Breast epithelium (tissue), 4 donors: ENCODE results near the gene MPPED1. TPM values are rescaled to one million over a fixed set of nuclear protein-coding genes. Genes with fewer than 3 reads are reported as not detected.

ENCODE experiments used
- DNase-seq, 2 donors: peaks; one replicate each; pipeline ENCODE4 v3.0.0-alpha.2; 2019; ENCODE audit warnings: low spot score in 2 of 2
- H3K27ac ChIP-seq, 2 donors: fragments of 200-600 bp; sonication (generic) in 1 of 2; one replicate each; pipeline ENCODE4 v1.5.1; 2016 to 2019; ENCODE audit warnings: mild to moderate bottlenecking in 1 of 2
- H3K27me3 ChIP-seq, 2 donors: fragments of 200-600 bp; sonication (generic) in 1 of 2; one replicate each; pipeline versions ENCODE4 v1.5.1 to v1.6.0; 2017 to 2019; ENCODE audit warnings: control low read depth in 1 of 2, mild to moderate bottlenecking in 1 of 2
- H3K36me3 ChIP-seq: fragments of 200-600 bp; one replicate; pipeline ENCODE4 v1.5.1; 2019
- H3K4me1 ChIP-seq, 2 donors: fragments of 200-600 bp; sonication (generic); one replicate each; pipeline ENCODE4 v1.5.1; 2016 to 2019; ENCODE audit warnings: control low read depth in 1 of 2
- H3K4me3 ChIP-seq, 3 donors: fragments of 200-600 bp; sonication (generic); 1 replicate in 2 of 3; 2 replicates in 1 of 3; pipeline ENCODE4 v1.5.1; 2016 to 2019; ENCODE audit warnings: mild to moderate bottlenecking in 3 of 3, moderate library complexity in 2 of 3
- H3K9me3 ChIP-seq, 2 donors: fragments of 200-600 bp; sonication (generic) in 1 of 2; one replicate each; pipeline ENCODE4 v1.5.1; 2016 to 2019; ENCODE audit warnings: control low read depth in 1 of 2
- CTCF ChIP-seq, 3 donors: fragments of 450-650 bp; IDR thresholded peaks; one replicate each; pipeline ENCODE4 v1.5.1; 2016 to 2017; ENCODE audit warnings: antibody characterized with exemption in 3 of 3, mild to moderate bottlenecking in 3 of 3, moderate library complexity in 3 of 3
- POLR2A ChIP-seq: fragments of 450-650 bp; IDR thresholded peaks from one replicate; pipeline ENCODE4 v1.6.1; 2016; ENCODE audit warnings: antibody characterized with exemption, mild to moderate bottlenecking, moderate library complexity
- POLR2AphosphoS5 ChIP-seq, 3 donors: sonication (generic); formaldehyde crosslinking; IDR thresholded peaks; one replicate each; pipeline ENCODE4 v1.6.1; 2017; ENCODE audit warnings: antibody characterized with exemption in 3 of 3
- intact Hi-C: fragments of 100-400 bp; cut with DNase I; formaldehyde crosslinking; loops from one replicate; pipeline ENCODE4 v1.15.1; 2023; ENCODE audit warnings: low total_unique reads
- total RNA-seq, 3 donors: library from RNA; depleted of rRNA; stranded (reverse); fragments of >200 nt; gene quantifications; one replicate each; pipeline ENCODE4 v1.1.0, GENCODE V29; 2016

MPPED1 gene
- total RNA-seq, 3 donors from 2014 or later, result 0.29 TPM; not detected in 2

DNA sequence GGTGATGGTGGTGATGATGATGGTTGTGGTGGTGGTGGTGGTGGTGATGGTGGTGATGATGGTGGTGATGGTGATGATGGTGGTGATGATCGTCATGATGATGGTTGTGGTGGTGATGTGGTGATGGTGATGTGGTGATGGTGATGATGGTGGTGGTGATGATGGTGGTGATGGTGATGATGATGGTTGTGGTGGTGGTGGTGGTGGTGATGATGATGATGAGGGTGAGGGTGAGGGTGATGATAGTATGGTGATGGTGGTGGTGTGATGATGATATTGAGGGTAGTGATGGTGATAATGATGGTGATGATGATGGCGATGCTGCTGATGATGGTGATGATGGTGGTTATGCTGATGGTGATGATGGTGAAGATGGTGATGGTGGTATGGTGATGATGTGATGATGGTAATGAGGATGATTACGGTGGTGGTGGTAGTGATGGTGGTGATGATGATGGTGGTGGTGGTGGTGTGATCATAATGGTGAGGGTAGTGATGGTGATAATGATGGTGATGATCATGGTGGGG is 63.8 kb downstream of the MPPED1 start:
- Histone ChIP-seq H3K27me3 (no peaks in the 10 kb centered on the region), H3K4me3 (no peak overlapping the region), H3K4me1 (no peaks in the 10 kb centered on the region), H3K27ac (no peak overlapping the region), H3K9me3 (no peaks in the 10 kb centered on the region), H3K36me3 (no peaks in the 10 kb centered on the region)
- TF ChIP-seq POLR2AphosphoS5 (IDR thresholded peaks at IDR 0.05) (no peak), CTCF (IDR thresholded peaks at IDR 0.05) (no peak), POLR2A (no peak)
- intact Hi-C loops, result no loop called here
- no peak for DNase-seq

- Histone ChIP-seq H3K36me3 (no peaks in the 10 kb centered on the region), H3K4me3 (no peak overlapping the region), H3K27ac (no peak overlapping the region), H3K27me3 (no peaks in the 10 kb centered on the region), H3K4me1 (no peaks in the 10 kb centered on the region), H3K9me3 (no peaks in the 10 kb centered on the region)
- no peak for DNase-seq
- no peak for TF ChIP-seq POLR2AphosphoS5 (IDR thresholded peaks at IDR 0.05)
- TF ChIP-seq POLR2A, result no peak
- no peak for TF ChIP-seq CTCF (IDR thresholded peaks at IDR 0.05)
- intact Hi-C loops, result no loop called here
Measured at GRCh38 chr22:43476341-43476740, 64.5 kb downstream of the MPPED1 start.

DNA sequence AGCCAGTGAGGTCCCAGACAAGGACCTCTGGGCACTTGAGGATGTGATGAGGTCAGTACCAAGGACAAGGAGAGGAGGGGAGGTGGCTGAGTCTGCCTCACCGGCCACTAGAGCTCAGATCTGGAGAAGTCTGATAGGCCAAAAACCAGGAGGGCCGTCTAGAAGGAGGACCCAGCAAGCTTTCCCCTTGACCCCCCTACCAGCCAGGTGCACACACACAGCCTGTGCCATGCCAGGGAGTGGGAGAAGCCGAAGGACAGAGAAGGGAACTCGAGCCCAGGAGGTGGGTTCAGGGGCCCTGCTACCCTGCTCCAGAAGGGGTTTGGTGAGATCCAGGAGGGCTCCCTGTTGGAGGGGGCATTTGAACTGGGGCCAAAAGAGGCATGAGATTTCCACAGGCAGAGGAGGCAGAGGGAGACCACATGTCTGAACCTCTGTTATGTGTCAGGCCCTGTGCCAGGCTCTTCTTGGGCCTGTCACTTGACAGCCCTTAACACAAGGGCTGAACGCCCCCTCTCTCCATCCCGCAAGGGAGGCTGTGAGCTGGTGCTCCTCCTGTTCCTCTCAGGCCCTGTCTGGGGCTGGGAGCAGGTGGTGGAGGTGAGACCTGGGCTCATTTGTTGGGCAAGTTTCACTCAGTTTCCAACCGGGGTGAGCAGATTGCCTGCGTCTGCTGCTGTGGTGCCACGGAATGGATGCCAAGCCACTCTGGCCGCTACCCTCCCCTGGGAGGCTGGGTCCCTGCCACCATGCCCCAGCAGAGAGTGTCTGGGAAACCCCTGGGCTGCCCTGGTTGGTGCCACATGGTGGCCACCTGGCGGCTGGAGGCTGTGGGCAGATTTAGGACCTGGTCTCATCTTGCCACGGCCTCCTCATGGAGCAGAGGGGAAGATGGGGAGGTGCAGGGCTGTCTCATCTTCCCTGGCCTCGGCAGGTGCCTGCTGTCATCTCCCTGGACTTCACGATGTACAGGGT is 65.2 kb downstream of the MPPED1 start:
- H3K4me3 ChIP-seq, result no peak overlapping the region

GRCh38 chr22:43477966-43478365 is 66.2 kb downstream of the MPPED1 start:
- intact Hi-C loops, result no loop called here

More for the DNA sequence above, 65.2 kb downstream of the MPPED1 start:
- Histone ChIP-seq H3K27ac (no peak overlapping the region), H3K9me3 (no peaks in the 10 kb centered on the region), H3K4me1 (no peaks in the 10 kb centered on the region), H3K27me3 (no peaks in the 10 kb centered on the region), H3K36me3 (no peaks in the 10 kb centered on the region)
- intact Hi-C loops, result no loop called here
- TF ChIP-seq POLR2A (no peak), CTCF (IDR thresholded peaks at IDR 0.05) (no peak), POLR2AphosphoS5 (IDR thresholded peaks at IDR 0.05) (no peak)
- DNase-seq, result no peak

More at GRCh38 chr22:43477966-43478365, 66.2 kb downstream of the MPPED1 start:
- no peak for DNase-seq
- TF ChIP-seq CTCF (IDR thresholded peaks at IDR 0.05), result no peak
- TF ChIP-seq POLR2AphosphoS5 (IDR thresholded peaks at IDR 0.05), result no peak
- TF ChIP-seq POLR2A, result no peak
- no peaks in the 10 kb centered on the region for H3K4me1 ChIP-seq
- no peaks in the 10 kb centered on the region for H3K27me3 ChIP-seq
- no peaks in the 10 kb centered on the region for H3K9me3 ChIP-seq
- no peak overlapping the region for H3K4me3 ChIP-seq
- H3K36me3 ChIP-seq, result no peaks in the 10 kb centered on the region
- H3K27ac ChIP-seq, result no peak overlapping the region
